GM12878 (cell line): ENCODE data around the gene NACAD. TPM values are rescaled to one million over a fixed set of nuclear protein-coding genes. Genes with fewer than 3 reads are reported as not detected.

Source experiments
- ATAC-seq: fragments of 200-7000 bp; cut with Tn5 transposase; 3 replicates; pipeline ENCODE4 v1.9.1; 2020; ENCODE audit warnings: mild to moderate bottlenecking, moderate library complexity
- BruUV-seq: library from RNA; stranded (reverse); fragments of 400-500 nt; replicated peaks from 2 replicates; lab custom pipeline; 2021; lab: Mats Ljungman, UMichigan
- CTCF ChIA-PET: fragments of 300-600 bp; sonication (Branson Sonifier 250); formaldehyde crosslinking; extraction: SDS; loops from one replicate; lab custom pipeline; 2021; ENCODE audit warnings: inconsistent platforms; lab: Yijun Ruan, JAX
- POLR2A ChIA-PET: fragments of 350-600 bp; formaldehyde crosslinking; extraction: SDS; loops from one replicate; lab custom pipeline; 2021; ENCODE audit warnings: inconsistent platforms; lab: Charles Lee
- RAD21 ChIA-PET: fragments of 300-600 bp; sonication (Branson Sonifier 250); formaldehyde crosslinking; loops from one replicate; lab custom pipeline; 2023; ENCODE audit warnings: antibody characterized with exemption; ENCODE audit not compliant: unreplicated experiment; lab: Charles Lee
- SMC1A ChIA-PET: fragments of 300-600 bp; sonication (Branson Sonifier 250); formaldehyde crosslinking; loops from one replicate; lab custom pipeline; 2023; ENCODE audit not compliant: unreplicated experiment, uncharacterized antibody; lab: Charles Lee
- DNase-seq: peaks from one replicate; pipeline ENCODE4 v3.0.0-alpha.2; 2011; ENCODE audit warnings: low read depth, low spot score
- FAIRE-seq: peaks from 3 replicates; lab custom pipeline; 2011; peaks lifted over from hg19 to GRCh38; lab: Jason Lieb, UNC
- H2AFZ ChIP-seq: 2 replicates; pipeline ENCODE4 v1.6.0; 2011; ENCODE audit warnings: low read depth, low read length, control low read depth; ENCODE audit not compliant: control insufficient read depth
- H3K27ac ChIP-seq: 2 replicates; pipeline ENCODE4 v1.5.1; 2011; ENCODE audit warnings: control low read depth; ENCODE audit not compliant: control insufficient read depth, insufficient read depth
- H3K27me3 ChIP-seq, 2 experiments: replicated peaks in 1 of 2; 2 replicates each; pipeline versions ENCODE4 v1.6.0 to v1.6.1; 2011; ENCODE audit warnings: low read length in 1 of 2; ENCODE audit not compliant: control insufficient read depth in 2 of 2, insufficient read depth in 2 of 2
- H3K36me3 ChIP-seq, 2 experiments: 2 replicates each; pipeline ENCODE4 v1.5.1; 2011; ENCODE audit warnings: low read length in 1 of 2; ENCODE audit not compliant: control insufficient read depth in 2 of 2, insufficient read depth in 2 of 2
- H3K4me1 ChIP-seq: 2 replicates; pipeline ENCODE4 v1.6.1; 2011; ENCODE audit warnings: mild to moderate bottlenecking, low read length, moderate library complexity, mixed read lengths; ENCODE audit not compliant: control insufficient read depth, insufficient read depth
- H3K4me2 ChIP-seq: 2 replicates; pipeline ENCODE4 v1.6.0; 2011; ENCODE audit warnings: control low read depth; ENCODE audit not compliant: control insufficient read depth, insufficient read depth
- H3K4me3 ChIP-seq: fragments of 200-600 bp; sonication (generic); 2 replicates; pipeline ENCODE4 v1.5.1; 2016
- H3K79me2 ChIP-seq: 2 replicates; pipeline ENCODE4 v1.6.0; 2011; ENCODE audit warnings: low read length; ENCODE audit not compliant: control insufficient read depth, insufficient read depth
- H3K9ac ChIP-seq: 2 replicates; pipeline ENCODE4 v1.8.0; 2011; ENCODE audit warnings: low read length, control low read depth, mixed read lengths; ENCODE audit not compliant: control insufficient read depth, insufficient read depth
- H3K9me3 ChIP-seq: replicated peaks from 3 replicates; pipeline ENCODE4 v1.5.1; 2011; ENCODE audit warnings: mild to moderate bottlenecking, low read length; ENCODE audit not compliant: control insufficient read depth, insufficient read depth
- H4K20me1 ChIP-seq: 2 replicates; pipeline ENCODE4 v1.6.0; 2011; ENCODE audit not compliant: control insufficient read depth, insufficient read depth
- BCL11A ChIP-seq: IDR thresholded peaks from 2 replicates; pipeline ENCODE4 v1.6.1; 2011; ENCODE audit warnings: low read depth, low read length
- BHLHE40 ChIP-seq, 2 experiments: fragments of 450-650 bp in 1 of 2; IDR thresholded peaks; 2 replicates each; pipeline ENCODE4 v1.6.1; 2011 to 2017; ENCODE audit warnings: low read depth in 2 of 2, borderline replicate concordance in 1 of 2, improper control_type of control experiment in 1 of 2, low read length in 1 of 2, mild to moderate bottlenecking in 1 of 2
- GATAD2B ChIP-seq: fragments of 450-650 bp; conservative IDR thresholded peaks from 2 replicates; pipeline ENCODE4 v1.6.1; 2017; ENCODE audit warnings: low read depth, mild to moderate bottlenecking, moderate library complexity
- IKZF2 ChIP-seq, 2 experiments: fragments of 450-650 bp; IDR thresholded peaks; 2 replicates each; pipeline ENCODE4 v1.6.1; 2017; ENCODE audit warnings: mild to moderate bottlenecking in 2 of 2, moderate library complexity in 2 of 2
- SIX5 ChIP-seq: IDR thresholded peaks from 2 replicates; pipeline ENCODE4 v1.6.1; 2011; ENCODE audit warnings: mild to moderate bottlenecking, low read depth, low read length, moderate library complexity; ENCODE audit not compliant: severe bottlenecking
- SMC3 ChIP-seq: IDR thresholded peaks from 2 replicates; pipeline ENCODE4 v1.6.1; 2011; ENCODE audit warnings: low read length, improper control_type of control experiment, borderline replicate concordance
- WGBS: methylation state at CpG from one replicate; pipeline ENCODE4 v1.1.6; 2016; ENCODE audit warnings: low lambda C conversion rate; ENCODE audit not compliant: insufficient replicate concordance, insufficient coverage; ENCODE audit errors: missing lambda C conversion rate; 5-methylcytosine and 5-hydroxymethylcytosine counted together
- in situ Hi-C: fragments of 300-500 bp; cut with MboI; formaldehyde crosslinking; loops from 9 replicates; pipeline ENCODE4 v1.14.3; 2018; ENCODE audit warnings: mixed read lengths
- intact Hi-C: fragments of 100-400 bp; cut with micrococcal nuclease; formaldehyde crosslinking; loops from one replicate; pipeline ENCODE4 v1.14.2; 2022; ENCODE audit not compliant: unreplicated experiment
- polyA plus RNA-seq, 11 experiments: library from polyadenylated mRNA; depleted of rRNA in 4 of 11; unstranded in 6 of 11; stranded (reverse) in 5 of 11; fragments of >200 nt; fragmentation: Nextera tagmentation in 4 of 11; fragmentation: Illumina TruSeq in 1 of 11; extraction: Ambion mirVana in 4 of 11; extraction: Trizol in 1 of 11; gene quantifications; 1 replicate in 1 of 11; 2 replicates in 10 of 11; pipeline versions ENCODE4 v1.2.1 to v1.2.3, GENCODE V29; 2011 to 2016; ENCODE audit warnings: inconsistent platforms in 2 of 11, missing spikeins in 2 of 11, low read depth in 1 of 11
- total RNA-seq, 4 experiments: library from RNA; depleted of rRNA in 3 of 4; stranded (reverse); fragments of >200 nt in 3 of 4; fragmentation: Illumina TruSeq in 1 of 4; extraction: Trizol in 1 of 4; gene quantifications; 2 replicates each; pipeline versions ENCODE4 v1.2.1 to v1.2.3, GENCODE V29; 2013 to 2021
- TF ChIP-seq, protein P1 (sequence below): fragments of 450-650 bp; IDR thresholded peaks from 2 replicates; pipeline ENCODE4 v1.6.1; 2017; ENCODE audit warnings: antibody characterized with exemption, mild to moderate bottlenecking, moderate library complexity
- TF ChIP-seq, protein P2 (sequence below): fragments of 450-650 bp; IDR thresholded peaks from 2 replicates; pipeline ENCODE4 v1.6.1; 2016; ENCODE audit warnings: mild to moderate bottlenecking

NACAD gene
- total and polyA plus RNA-seq, 10 of the 15 experiments (the other 5 are each of a cell fraction or from before 2014, with no cell fraction given) = not detected

DNA sequence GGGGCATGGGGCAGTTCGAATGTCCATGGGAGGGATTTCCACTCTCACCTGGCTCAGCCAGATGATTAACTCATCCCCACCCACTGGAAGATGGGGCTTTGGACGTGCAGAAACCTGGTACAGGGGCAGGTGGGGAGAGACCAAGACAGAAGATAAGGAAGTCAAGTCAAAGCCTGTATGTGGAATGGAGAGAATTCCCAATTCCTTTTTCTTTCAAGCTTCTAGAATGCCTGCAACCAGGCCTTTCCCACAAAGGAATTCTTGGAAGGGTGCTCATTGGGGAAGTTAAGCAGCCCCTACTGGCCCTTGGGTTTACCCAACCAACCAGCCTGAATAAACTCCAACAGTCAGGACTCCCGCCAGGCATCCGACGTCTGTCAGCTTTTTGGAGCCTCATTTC lies 49.7 kb downstream of the NACAD start:
- CTCF ChIA-PET = interaction anchor here (0.7 to 1.6 kb wide), 2 partner anchors 10 to 219 kb away, joined by 3 to 4 read pairs; no protein-coding TSS in a partner anchor
- 98% methylated on average over 5 of the region's 5 CpGs for WGBS
- RAD21 ChIA-PET = no interaction called here

DNA sequence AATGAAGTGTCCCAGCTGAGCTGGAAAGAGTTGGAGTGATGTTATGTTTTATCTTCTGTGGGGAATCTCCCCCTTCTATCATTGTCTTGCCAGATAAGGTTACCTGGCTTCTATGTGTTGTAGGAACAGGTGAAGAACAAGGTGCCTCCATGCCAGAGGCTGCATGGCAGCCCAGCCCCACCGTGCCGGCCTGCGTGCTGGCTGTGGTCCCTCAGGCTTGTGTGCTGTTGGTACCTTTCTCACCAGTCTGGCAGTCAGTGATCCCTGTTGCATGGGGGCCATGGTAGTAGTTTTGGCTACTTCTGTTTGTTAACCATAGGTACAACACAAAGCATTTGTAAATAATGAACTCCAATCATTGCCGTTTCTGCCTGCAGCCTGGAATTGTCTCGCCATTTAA lies 50.9 kb downstream of the NACAD start:
- intact Hi-C loops = no loop called here
- Histone ChIP-seq H3K9ac (no peak overlapping the region), H2AFZ (no peak overlapping the region), H3K27me3 (no peaks in the 10 kb centered on the region), H3K4me2 (no peak overlapping the region), H3K9me3 (no peaks in the 10 kb centered on the region), H3K36me3 (peaks cover 9 to 24% of the 10 kb centered on the region in 2 experiments; a peak in 3 of 4 replicates), H3K79me2 (peaks cover 37% of the 10 kb centered on the region), H3K27ac (no peak overlapping the region), H4K20me1 (peaks cover 4% of the 10 kb centered on the region; the same call in 1 of the 2 replicates), H3K4me1 (peaks cover 11% of the 10 kb centered on the region), H3K4me3 (no peak overlapping the region)
- no peak for FAIRE-seq
- WGBS = 98% methylated on average over 5 of the region's 5 CpGs
- ChIA-PET CTCF (interaction anchor here (0.7 kb wide), 1 partner anchor 42 kb away, joined by 3 read pairs; no protein-coding TSS in a partner anchor), RAD21 (interaction anchor here (0.6 kb wide), 1 partner anchor 18 kb away, joined by 3 read pairs; no protein-coding TSS in a partner anchor), SMC1A (no interaction called here), POLR2A (no interaction called here)
- in situ Hi-C loops = no loop called here
- BruUV-seq = no TSS peak
- no peak for ATAC-seq
- DNase-seq = no peak
- TF ChIP-seq, protein P1, sequence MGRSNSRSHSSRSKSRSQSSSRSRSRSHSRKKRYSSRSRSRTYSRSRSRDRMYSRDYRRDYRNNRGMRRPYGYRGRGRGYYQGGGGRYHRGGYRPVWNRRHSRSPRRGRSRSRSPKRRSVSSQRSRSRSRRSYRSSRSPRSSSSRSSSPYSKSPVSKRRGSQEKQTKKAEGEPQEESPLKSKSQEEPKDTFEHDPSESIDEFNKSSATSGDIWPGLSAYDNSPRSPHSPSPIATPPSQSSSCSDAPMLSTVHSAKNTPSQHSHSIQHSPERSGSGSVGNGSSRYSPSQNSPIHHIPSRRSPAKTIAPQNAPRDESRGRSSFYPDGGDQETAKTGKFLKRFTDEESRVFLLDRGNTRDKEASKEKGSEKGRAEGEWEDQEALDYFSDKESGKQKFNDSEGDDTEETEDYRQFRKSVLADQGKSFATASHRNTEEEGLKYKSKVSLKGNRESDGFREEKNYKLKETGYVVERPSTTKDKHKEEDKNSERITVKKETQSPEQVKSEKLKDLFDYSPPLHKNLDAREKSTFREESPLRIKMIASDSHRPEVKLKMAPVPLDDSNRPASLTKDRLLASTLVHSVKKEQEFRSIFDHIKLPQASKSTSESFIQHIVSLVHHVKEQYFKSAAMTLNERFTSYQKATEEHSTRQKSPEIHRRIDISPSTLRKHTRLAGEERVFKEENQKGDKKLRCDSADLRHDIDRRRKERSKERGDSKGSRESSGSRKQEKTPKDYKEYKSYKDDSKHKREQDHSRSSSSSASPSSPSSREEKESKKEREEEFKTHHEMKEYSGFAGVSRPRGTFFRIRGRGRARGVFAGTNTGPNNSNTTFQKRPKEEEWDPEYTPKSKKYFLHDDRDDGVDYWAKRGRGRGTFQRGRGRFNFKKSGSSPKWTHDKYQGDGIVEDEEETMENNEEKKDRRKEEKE = no peak
- TF ChIP-seq SIX5 = no peak
- TF ChIP-seq BCL11A = no peak
- no peak for TF ChIP-seq SMC3
- TF ChIP-seq BHLHE40 (IDR thresholded peaks at IDR 0.05; ENCODE audit: borderline replicate concordance in 1 of 2, low read depth in 2 of 2, low read length in 1 of 2) = no peak
- no peak for TF ChIP-seq GATAD2B
- TF ChIP-seq, protein P2, sequence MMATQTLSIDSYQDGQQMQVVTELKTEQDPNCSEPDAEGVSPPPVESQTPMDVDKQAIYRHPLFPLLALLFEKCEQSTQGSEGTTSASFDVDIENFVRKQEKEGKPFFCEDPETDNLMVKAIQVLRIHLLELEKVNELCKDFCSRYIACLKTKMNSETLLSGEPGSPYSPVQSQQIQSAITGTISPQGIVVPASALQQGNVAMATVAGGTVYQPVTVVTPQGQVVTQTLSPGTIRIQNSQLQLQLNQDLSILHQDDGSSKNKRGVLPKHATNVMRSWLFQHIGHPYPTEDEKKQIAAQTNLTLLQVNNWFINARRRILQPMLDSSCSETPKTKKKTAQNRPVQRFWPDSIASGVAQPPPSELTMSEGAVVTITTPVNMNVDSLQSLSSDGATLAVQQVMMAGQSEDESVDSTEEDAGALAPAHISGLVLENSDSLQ = no peak

More for the DNA sequence above, 49.7 kb downstream of the NACAD start:
- H3K27me3 ChIP-seq = no peaks in the 10 kb centered on the region
- H3K36me3 ChIP-seq = peaks cover 9 to 24% of the 10 kb centered on the region in 2 experiments; a peak in 3 of 4 replicates
- no peak overlapping the region for H3K9ac ChIP-seq
- ATAC-seq (no peak), FAIRE-seq (no peak), DNase-seq (no peak)
- BruUV-seq = TSS peak; percentile 20
- no peak overlapping the region for H2AFZ ChIP-seq
- no peak overlapping the region for H3K27ac ChIP-seq
- ChIA-PET SMC1A (interaction anchor here (1.3 kb wide), 1 partner anchor 10 kb away, joined by 3 read pairs; no protein-coding TSS in a partner anchor), POLR2A (interaction anchor here (0.6 kb wide), 1 partner anchor 13 kb away, joined by 4 read pairs; no protein-coding TSS in a partner anchor)
- intact Hi-C loops (no loop called here), in situ Hi-C loops (no loop called here)
- H3K9me3 ChIP-seq = no peaks in the 10 kb centered on the region
- TF ChIP-seq IKZF2 (IDR thresholded peaks at IDR 0.05) = no peak
- H3K4me3 ChIP-seq = no peak overlapping the region
- peaks cover 2% of the 10 kb centered on the region for H3K4me1 ChIP-seq
- peaks cover 25% of the 10 kb centered on the region for H3K79me2 ChIP-seq
- no peak overlapping the region for H3K4me2 ChIP-seq
- H4K20me1 ChIP-seq = peaks cover 4% of the 10 kb centered on the region; the same call in 1 of the 2 replicates
